ENCODE data around the gene BPIFB6. TPM values are rescaled to one million over a fixed set of nuclear protein-coding genes. Genes with fewer than 3 reads are reported as not detected.

The BPIFB6 gene
- total and polyA plus RNA-seq, 7 donors, result not detected

DNA sequence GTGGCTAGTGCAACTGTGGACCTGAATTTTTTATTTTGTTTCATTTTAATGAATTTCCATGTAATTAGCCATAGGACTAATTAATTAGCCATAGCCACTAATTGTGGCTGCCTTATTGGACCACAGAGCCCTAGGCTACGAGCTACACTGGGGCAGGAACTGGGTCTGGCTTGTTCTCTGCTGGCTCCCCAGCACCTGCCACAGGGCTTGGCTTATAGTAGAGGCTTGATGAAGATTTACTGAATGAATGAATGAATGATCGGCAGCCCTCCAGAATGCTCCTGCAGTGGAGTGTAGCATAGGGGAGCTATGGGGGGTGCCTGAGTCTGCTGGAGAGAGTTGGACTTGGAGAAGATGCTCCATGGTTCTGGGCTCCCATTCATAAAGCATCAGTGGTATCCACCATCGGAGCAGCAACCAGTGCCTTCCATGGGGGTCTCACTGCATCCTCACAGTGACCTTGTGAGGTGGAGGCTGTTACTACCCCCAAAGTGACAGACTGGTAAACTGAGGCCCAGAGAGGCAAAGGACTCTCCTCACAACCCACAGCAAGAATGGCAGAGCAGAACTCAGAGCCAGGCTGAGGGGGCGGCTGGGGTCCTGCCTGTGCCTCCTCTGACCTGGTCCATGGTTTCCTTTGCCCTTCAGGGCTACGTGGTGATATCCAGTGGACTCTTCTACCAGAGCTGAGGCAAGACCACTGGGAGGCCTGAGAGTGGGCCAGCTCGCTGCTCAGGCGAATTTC, 8.6 kb upstream of the BPIFB6 start:
- whole genome bisulfite sequencing, 3 donors, result 73 to 83% (median 81%) methylated on average over 7 of the region's 7 CpGs
- Histone ChIP-seq H3K4me1 (no peaks in the 10 kb centered on the region), H3K36me3 (ENCODE audit: insufficient read depth in 1 of 2, low read depth in 1 of 2) (no peaks in the 10 kb centered on the region), H3K27ac (no peak overlapping the region), H3K27me3 (ENCODE audit: insufficient read depth in 3 of 3, low read length in 2 of 3) (peaks cover 0 to 22% (median 4%) of the 10 kb centered on the region in 3 donors), H3K9me3 (no peaks in the 10 kb centered on the region), H3K4me3 (no peak overlapping the region)
- DNase-seq (peak in 1 of 2 donors; percentile 16), ATAC-seq (no peak)
- intact Hi-C loops (cut with DNase I), result no loop called here
- TF ChIP-seq, protein P1, sequence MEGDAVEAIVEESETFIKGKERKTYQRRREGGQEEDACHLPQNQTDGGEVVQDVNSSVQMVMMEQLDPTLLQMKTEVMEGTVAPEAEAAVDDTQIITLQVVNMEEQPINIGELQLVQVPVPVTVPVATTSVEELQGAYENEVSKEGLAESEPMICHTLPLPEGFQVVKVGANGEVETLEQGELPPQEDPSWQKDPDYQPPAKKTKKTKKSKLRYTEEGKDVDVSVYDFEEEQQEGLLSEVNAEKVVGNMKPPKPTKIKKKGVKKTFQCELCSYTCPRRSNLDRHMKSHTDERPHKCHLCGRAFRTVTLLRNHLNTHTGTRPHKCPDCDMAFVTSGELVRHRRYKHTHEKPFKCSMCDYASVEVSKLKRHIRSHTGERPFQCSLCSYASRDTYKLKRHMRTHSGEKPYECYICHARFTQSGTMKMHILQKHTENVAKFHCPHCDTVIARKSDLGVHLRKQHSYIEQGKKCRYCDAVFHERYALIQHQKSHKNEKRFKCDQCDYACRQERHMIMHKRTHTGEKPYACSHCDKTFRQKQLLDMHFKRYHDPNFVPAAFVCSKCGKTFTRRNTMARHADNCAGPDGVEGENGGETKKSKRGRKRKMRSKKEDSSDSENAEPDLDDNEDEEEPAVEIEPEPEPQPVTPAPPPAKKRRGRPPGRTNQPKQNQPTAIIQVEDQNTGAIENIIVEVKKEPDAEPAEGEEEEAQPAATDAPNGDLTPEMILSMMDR (IDR thresholded peaks at IDR 0.05), result no peak

DNA sequence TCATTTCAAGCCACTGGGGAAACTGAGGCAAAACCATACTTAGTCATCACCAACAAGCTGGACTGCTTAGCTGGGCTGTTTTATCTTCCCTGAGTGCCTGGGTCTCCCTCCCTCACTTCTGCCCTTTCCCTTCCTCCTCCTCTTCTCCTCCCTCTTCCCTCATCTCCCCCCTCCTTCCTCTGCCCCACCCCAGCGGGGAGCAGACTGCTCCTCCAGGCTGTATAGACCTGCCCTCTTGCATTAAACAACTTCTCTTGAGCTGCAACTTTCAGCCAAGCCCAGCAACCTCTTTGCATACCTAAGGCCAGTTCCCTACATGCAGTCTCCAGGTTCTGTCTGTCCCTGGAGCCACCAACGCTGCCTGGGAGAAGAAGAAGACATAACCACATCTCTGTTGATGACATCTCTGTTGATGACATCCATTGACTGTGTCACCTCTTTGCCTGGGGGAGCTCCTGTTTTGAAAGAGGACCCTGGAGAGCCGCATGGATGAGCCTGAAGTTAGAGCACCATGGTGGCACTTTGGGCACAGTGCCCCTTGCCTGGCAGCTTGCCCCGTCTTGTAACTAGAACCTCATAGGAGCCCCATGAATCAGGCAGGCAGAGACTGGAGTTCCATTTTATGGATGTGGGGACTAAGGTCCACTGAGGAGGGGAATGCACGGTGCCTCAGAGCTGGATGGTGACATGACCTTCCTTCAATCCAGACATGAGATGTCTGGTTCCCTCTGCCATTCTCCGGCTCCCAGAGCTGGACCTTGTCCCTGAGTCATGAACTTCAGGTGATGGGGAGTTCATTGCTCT, 7.8 kb upstream of the BPIFB6 start:
- Histone ChIP-seq H3K27me3 (ENCODE audit: insufficient read depth in 3 of 3, low read length in 2 of 3) (peaks cover 0 to 23% (median 4%) of the 10 kb centered on the region in 3 donors), H3K27ac (no peak overlapping the region), H3K4me1 (no peaks in the 10 kb centered on the region), H3K36me3 (ENCODE audit: insufficient read depth in 1 of 2, low read depth in 1 of 2) (no peaks in the 10 kb centered on the region), H3K9me3 (no peaks in the 10 kb centered on the region), H3K4me3 (no peak overlapping the region)
- 59 to 61% (median 59%) methylated on average over 6 of the region's 6 CpGs for WGBS, 3 donors
- intact Hi-C loops (cut with DNase I), result no loop called here
- ATAC-seq, result no peak
- TF ChIP-seq, protein P1 (IDR thresholded peaks at IDR 0.05), result no peak
- DNase-seq, result peak in 1 of 2 donors; percentile 14

DNA sequence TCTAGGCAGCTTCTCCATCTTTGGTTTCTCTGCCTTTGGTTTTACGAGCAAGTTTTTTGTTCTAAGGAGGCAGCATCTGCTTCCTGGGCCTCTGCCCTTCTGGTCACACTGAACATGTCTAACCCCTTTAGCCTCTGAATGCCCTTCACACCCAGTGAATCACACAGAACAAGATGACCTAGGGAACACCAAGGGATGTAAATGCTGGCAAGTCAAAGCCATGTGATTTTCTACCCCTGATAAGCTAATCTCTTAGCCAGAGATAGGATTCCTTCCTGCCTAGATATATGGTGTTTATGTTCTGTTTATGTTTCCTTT, 7.2 kb upstream of the BPIFB6 start:
- no peak for DNase-seq
- ATAC-seq, result no peak

DNA sequence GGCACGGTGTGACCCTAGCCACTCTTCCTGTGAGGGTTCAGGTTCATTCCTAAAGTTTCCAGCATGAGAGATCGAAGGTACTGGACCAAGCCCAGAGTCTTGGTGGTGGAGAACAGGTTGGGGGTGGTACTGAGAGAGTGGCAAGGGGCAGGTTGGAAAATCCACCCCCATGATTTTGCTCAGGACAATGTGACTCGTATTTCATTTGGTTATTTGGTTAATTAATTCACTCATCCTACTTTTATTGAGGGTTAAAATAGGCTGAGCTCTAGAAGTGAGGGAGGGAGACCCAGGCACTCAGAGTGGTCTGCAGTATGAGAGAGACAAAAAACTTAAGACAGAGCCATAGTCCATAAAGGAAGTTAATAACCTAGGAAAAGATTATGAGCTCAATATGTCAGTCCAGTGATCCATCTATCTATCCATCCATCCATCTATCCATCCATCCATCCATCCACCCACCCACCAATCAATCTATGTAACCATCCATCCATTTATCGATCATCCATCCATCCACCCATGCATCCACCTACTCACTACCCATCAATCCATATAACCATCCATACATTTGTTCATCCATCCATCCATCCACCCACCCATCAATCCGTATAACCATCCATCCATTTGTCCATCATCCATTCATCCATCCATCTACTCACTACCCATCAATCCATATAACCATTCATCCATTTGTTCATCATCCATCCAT, 6.7 kb upstream of the BPIFB6 start:
- WGBS, 3 donors, result 64 to 68% (median 66%) methylated on average over 5 of the region's 5 CpGs
- Histone ChIP-seq H3K9me3 (no peaks in the 10 kb centered on the region), H3K36me3 (ENCODE audit: insufficient read depth in 1 of 2, low read depth in 1 of 2) (no peaks in the 10 kb centered on the region), H3K27me3 (ENCODE audit: insufficient read depth in 3 of 3, low read length in 2 of 3) (peaks cover 0 to 28% (median 7%) of the 10 kb centered on the region in 3 donors), H3K4me1 (no peaks in the 10 kb centered on the region), H3K27ac (no peak overlapping the region), H3K4me3 (no peak overlapping the region)
- intact Hi-C loops (cut with DNase I), result no loop called here
- ATAC-seq, result no peak
- TF ChIP-seq, protein P1 (IDR thresholded peaks at IDR 0.05), result no peak
- DNase-seq, result no peak

More for the DNA sequence above, 7.2 kb upstream of the BPIFB6 start:
- no peak overlapping the region for H3K4me3 ChIP-seq
- H3K27me3 ChIP-seq (ENCODE audit: insufficient read depth in 3 of 3, low read length in 2 of 3), result peaks cover 0 to 27% (median 7%) of the 10 kb centered on the region in 3 donors
- 66 to 79% (median 75%) methylated on average over 1 of the region's 1 CpG for WGBS, 3 donors
- TF ChIP-seq, protein P1 (IDR thresholded peaks at IDR 0.05), result no peak
- H3K27ac ChIP-seq, result no peak overlapping the region
- intact Hi-C loops (cut with DNase I), result no loop called here
- no peaks in the 10 kb centered on the region for H3K36me3 ChIP-seq (ENCODE audit: insufficient read depth in 1 of 2, low read depth in 1 of 2)
- H3K4me1 ChIP-seq, result no peaks in the 10 kb centered on the region
- H3K9me3 ChIP-seq, result no peaks in the 10 kb centered on the region
